Endothelial cell of umbilical vein (primary cell): ENCODE results near the gene C15orf40. TPM values are rescaled to one million over a fixed set of nuclear protein-coding genes. Genes with fewer than 3 reads are reported as not detected.
A peak's percentile ranks its signal among the peaks of the same experiment; 100 is the strongest.

ENCODE experiments used
- Bru-seq: library from RNA; stranded (reverse); fragments of 400-500 nt; gene quantifications from one replicate; lab custom pipeline; 2021; lab: Mats Ljungman, UMichigan
- BruChase-seq, 2 experiments: library from RNA; stranded (reverse); fragments of 400-500 nt; gene quantifications; one replicate each; lab custom pipeline; 2021; lab: Mats Ljungman, UMichigan
- BruUV-seq: library from RNA; stranded (reverse); fragments of 400-500 nt; replicated peaks from 2 replicates; lab custom pipeline; 2021; lab: Mats Ljungman, UMichigan
- CTCF ChIA-PET: fragments of 300-600, 350-600 bp; sonication (Branson Sonifier 250); formaldehyde crosslinking; loops from one replicate; lab custom pipeline; 2021; ENCODE audit warnings: antibody characterized with exemption, inconsistent platforms; lab: Charles Lee
- POLR2A ChIA-PET: fragments of 300-600, 350-600 bp; sonication (Branson Sonifier 250); formaldehyde crosslinking; loops from one replicate; lab custom pipeline; 2021; ENCODE audit warnings: antibody characterized with exemption, inconsistent platforms; lab: Charles Lee
- DNase-seq: peaks from one replicate; pipeline ENCODE4 v3.0.0-alpha.2; 2011; ENCODE audit warnings: low read depth, low spot score
- FAIRE-seq: peaks from 2 replicates; lab custom pipeline; 2011; peaks lifted over from hg19 to GRCh38; lab: Jason Lieb, UNC
- H2AFZ ChIP-seq: 2 replicates; pipeline ENCODE4 v1.6.0; 2012; ENCODE audit warnings: low read depth, low read length, control low read depth, inconsistent platforms
- H3K27ac ChIP-seq: 2 replicates; pipeline ENCODE4 v1.5.1; 2011; ENCODE audit warnings: low read depth, mild to moderate bottlenecking, control low read depth, low read length, moderate library complexity; ENCODE audit not compliant: insufficient read depth
- H3K27me3 ChIP-seq, 2 experiments: 2 replicates each; pipeline versions ENCODE4 v1.6.0 to v1.6.1; 2011; ENCODE audit warnings: low read length in 2 of 2, mixed read lengths in 1 of 2; ENCODE audit not compliant: control insufficient read depth in 2 of 2, insufficient read depth in 2 of 2
- H3K36me3 ChIP-seq, 2 experiments: 2 replicates in 1 of 2; 3 replicates in 1 of 2; pipeline ENCODE4 v1.5.1; 2011; ENCODE audit warnings: low read length in 2 of 2, mild to moderate bottlenecking in 1 of 2, moderate library complexity in 1 of 2; ENCODE audit not compliant: control insufficient read depth in 2 of 2, insufficient read depth in 2 of 2; ENCODE audit errors: extremely low read depth in 1 of 2
- H3K4me1 ChIP-seq: 3 replicates; pipeline ENCODE4 v1.5.1; 2011; ENCODE audit warnings: mild to moderate bottlenecking, low read length; ENCODE audit not compliant: control insufficient read depth, insufficient read depth; ENCODE audit errors: extremely low read depth
- H3K4me2 ChIP-seq: 2 replicates; pipeline ENCODE4 v1.6.1; 2011; ENCODE audit warnings: low read length, control low read depth, mixed read lengths; ENCODE audit not compliant: insufficient read depth
- H3K4me3 ChIP-seq, 3 experiments: fragments of 200-600 bp in 1 of 3; sonication (generic), shearing (Covaris generic) in 1 of 3; replicated peaks in 1 of 3; 2 replicates each; pipeline ENCODE4 v1.5.1; 2011 to 2016; ENCODE audit warnings: control low read depth in 3 of 3, low read length in 3 of 3, mild to moderate bottlenecking in 2 of 3, inconsistent platforms in 1 of 3, low read depth in 1 of 3, moderate library complexity in 1 of 3; ENCODE audit not compliant: insufficient read depth in 1 of 3
- H3K79me2 ChIP-seq: 2 replicates; pipeline ENCODE4 v1.6.0; 2012; ENCODE audit warnings: low read length, inconsistent platforms; ENCODE audit not compliant: control insufficient read depth, insufficient read depth
- H3K9ac ChIP-seq: replicated peaks from 2 replicates; pipeline ENCODE3; 2011; ENCODE audit warnings: low read length, control low read depth; ENCODE audit not compliant: insufficient read depth; ENCODE audit errors: extremely low read depth
- H3K9me1 ChIP-seq: replicated peaks from 3 replicates; pipeline ENCODE4 v1.6.0; 2011; ENCODE audit warnings: mild to moderate bottlenecking, low read length; ENCODE audit not compliant: control insufficient read depth, insufficient read depth; ENCODE audit errors: extremely low read depth
- H3K9me3 ChIP-seq: replicated peaks from 2 replicates; pipeline ENCODE4 v1.5.1; 2012; ENCODE audit warnings: low read length, inconsistent platforms; ENCODE audit not compliant: control insufficient read depth, insufficient read depth
- H4K20me1 ChIP-seq: replicated peaks from 2 replicates; pipeline ENCODE3; 2011; ENCODE audit warnings: mild to moderate bottlenecking, low read length; ENCODE audit not compliant: control insufficient read depth, insufficient read depth; ENCODE audit errors: extremely low read depth
- CTCF ChIP-seq, 2 donors: IDR thresholded peaks; 1 replicate in 1 of 2; 2 replicates in 1 of 2; pipeline ENCODE4 v1.5.1; 2011; ENCODE audit warnings: low read length in 2 of 2, mild to moderate bottlenecking in 2 of 2, moderate library complexity in 2 of 2, control low read depth in 1 of 2, inconsistent platforms in 1 of 2, low read depth in 1 of 2; ENCODE audit not compliant: insufficient read depth in 1 of 2; ENCODE audit errors: extremely low read depth in 1 of 2
- EZH2 ChIP-seq: IDR thresholded peaks from 2 replicates; pipeline ENCODE4 v1.6.1; 2012; ENCODE audit warnings: borderline replicate concordance, low read depth, mild to moderate bottlenecking, moderate library complexity, low read length, inconsistent platforms; ENCODE audit not compliant: severe bottlenecking
- FOS ChIP-seq: IDR thresholded peaks from 2 replicates; pipeline ENCODE4 v1.6.1; 2011; ENCODE audit warnings: mild to moderate bottlenecking, low read length, moderate library complexity, borderline replicate concordance; ENCODE audit not compliant: insufficient read depth
- GATA2 ChIP-seq: IDR thresholded peaks from 2 replicates; pipeline ENCODE4 v1.7.0; 2011; ENCODE audit warnings: low read depth, mild to moderate bottlenecking, moderate library complexity, mixed read lengths, low read length; ENCODE audit not compliant: insufficient read length, insufficient read depth
- JUN ChIP-seq: IDR thresholded peaks from 2 replicates; pipeline ENCODE4 v1.6.1; 2011; ENCODE audit warnings: borderline replicate concordance, low read depth; ENCODE audit not compliant: insufficient read length, insufficient read depth
- MAX ChIP-seq: IDR thresholded peaks from 2 replicates; pipeline ENCODE4 v1.6.1; 2011; ENCODE audit not compliant: insufficient read depth, insufficient read length
- MYC ChIP-seq: IDR thresholded peaks from one replicate; pipeline ENCODE4 v1.6.1; 2011; ENCODE audit warnings: mild to moderate bottlenecking, low read depth, low read length
- POLR2A ChIP-seq: IDR thresholded peaks from 2 replicates; pipeline ENCODE4 v1.6.1; 2012; ENCODE audit warnings: low read depth, mild to moderate bottlenecking, control low read depth, low read length
- POLR2AphosphoS5 ChIP-seq: IDR thresholded peaks from 2 replicates; pipeline ENCODE4 v1.6.1; 2012; ENCODE audit warnings: low read depth, mild to moderate bottlenecking, control low read depth, low read length, moderate library complexity; ENCODE audit not compliant: insufficient read depth
- dilution Hi-C: fragments of 300-500 bp; cut with MboI; formaldehyde crosslinking; loops from one replicate; pipeline ENCODE4 v1.15.0; 2019; ENCODE audit warnings: low sequenced_read_pairs; ENCODE audit not compliant: extremely low pct_ligation_motif_present
- intact Hi-C: fragments of 100-400 bp; cut with micrococcal nuclease; formaldehyde crosslinking; loops from one replicate; pipeline ENCODE4 v1.10.0; 2022
- long read RNA-seq: library from polyadenylated mRNA; stranded (forward); transcript quantifications from one replicate; pipeline ENCODE4 v2.0.0, GENCODE V29; 2021
- polyA minus RNA-seq, 3 experiments: library from RNA; depleted of rRNA, polyadenylated mRNA; stranded (reverse); fragments of >200 nt; gene quantifications; 1 replicate in 1 of 3; 2 replicates in 2 of 3; pipeline ENCODE4 v1.2.3, GENCODE V29; 2011
- polyA plus RNA-seq, 4 experiments: library from polyadenylated mRNA; depleted of rRNA in 3 of 4; stranded (reverse) in 3 of 4; unstranded in 1 of 4; fragments of >200 nt; gene quantifications; 2 replicates each; pipeline versions ENCODE4 v1.2.1 to v1.2.3, GENCODE V29; 2011 to 2012; ENCODE audit warnings: missing spikeins in 1 of 4
- total RNA-seq: library from RNA; stranded (reverse); gene quantifications from 2 replicates; pipeline ENCODE4 v1.2.3, GENCODE V29; 2021

Gene C15orf40
- 20.9 and 27.9 TPM in 2 replicates for total RNA-seq
- 14.1 and 15.4 TPM in 2 replicates for polyA plus RNA-seq
- polyA plus RNA-seq (2011; cell fraction: cytosol; rRNA removed), result 24.4 and 29.1 TPM in 2 replicates
- polyA plus RNA-seq (2011; cell fraction: nucleus; rRNA removed), result 9.4 and 9.7 TPM in 2 replicates
- polyA plus RNA-seq (2012), result 16.5 and 28.4 TPM in 2 replicates
- polyA minus RNA-seq, result 7.6 and 15.0 TPM in 2 replicates
- polyA minus RNA-seq (2011; cell fraction: cytosol; rRNA and poly(A)+ RNA removed), result 13.9 TPM
- polyA minus RNA-seq (2011; cell fraction: nucleus; rRNA and poly(A)+ RNA removed), result 12.1 and 15.8 TPM in 2 replicates
- percentile 63 among the genes with signal in this experiment for Bru-seq, nascent RNA
- percentile 61 among the genes with signal in this experiment for BruChase-seq, experiment 1, labeled RNA remaining after a 6-hour chase
- BruChase-seq, experiment 2, labeled RNA remaining after a 2-hour chase, result percentile 57 among the genes with signal in this experiment
- long read RNA-seq, full-length matches to known transcripts, result 60 of 103 reads
- long read RNA-seq, partial matches to known transcripts, result 0 of 103 reads
- long read RNA-seq, other reads (novel, unspliced or antisense), result 43 of 103 reads

GRCh38 chr15:83011271-83012075 lies at the start of gene C15orf40:
C15orf40 (minus strand) TSS chr15:83011639; CDS start chr15:83011607, 32 bp downstream.
- Histone ChIP-seq H3K4me2 (peak within 1 kb of the TSS; percentile 87), H3K9me3 (no peaks in the 10 kb centered on the region), H3K79me2 (peaks cover 11% of the 10 kb centered on the region), H3K27ac (peak within 1 kb of the TSS; percentile 64), H3K9me1 (no peaks in the 10 kb centered on the region), H3K36me3 (peaks cover 5 to 6% of the 10 kb centered on the region in 2 experiments), H2AFZ (peak within 1 kb of the TSS; percentile 83), H4K20me1 (no peaks in the 10 kb centered on the region), H3K4me3 (peak within 1 kb of the TSS; percentile 74 to 100 (median 87)), H3K4me1 (peaks cover 17% of the 10 kb centered on the region), H3K9ac (peak within 1 kb of the TSS; percentile 66), H3K27me3 (no peaks in the 10 kb centered on the region)
- POLR2A ChIA-PET, result interaction anchor here (1.0 to 1.1 kb wide), 3 partner anchors 26 to 97 kb away, joined by 3 to 4 read pairs (median 3); partner anchors contain the start of gene RAMAC
- TSS peak; percentile 92 for BruUV-seq
- FAIRE-seq (peak; percentile 78), DNase-seq (peak; percentile 89)
- intact Hi-C loops, result loop anchor here (1.0 to 10.0 kb wide), 9 partner anchors 56 to 553 kb away; partner anchors contain the start of genes BNC1, BTBD1 and RPS17
- TF ChIP-seq JUN (no peak), EZH2 (no peak), FOS (no peak), POLR2A (peak; percentile 92), POLR2AphosphoS5 (peak; percentile 73), MAX (peak; percentile 60), MYC (peak; percentile 63), GATA2 (no peak), CTCF (IDR thresholded peaks at IDR 0.05; ENCODE audit: extremely low read depth in 1 of 2, insufficient read depth in 1 of 2, low read depth in 1 of 2, low read length in 2 of 2) (peak; percentile 57 to 75)
- CTCF ChIA-PET, result interaction anchor here (0.6 to 3.5 kb wide), 40 partner anchors 9 to 481 kb away, joined by 3 to 22 read pairs (median 5); partner anchors contain the start of genes BTBD1, HDGFL3, RAMAC and RPS17
- dilution Hi-C loops, result no loop called here
